ENCODE results near the gene VSIR. TPM values are rescaled to one million over a fixed set of nuclear protein-coding genes. Genes with fewer than 3 reads are reported as not detected.

VSIR gene
- total RNA-seq, 2 experiments from 2014 or later, result 86.2 to 91.4 TPM

- ATAC-seq (ENCODE audit: poor library complexity) (peak; percentile 37), DNase-seq (peak in 1 of 14 experiments; percentile 40)
- H3K27ac Mint-ChIP-seq, result peak overlapping the region; percentile 98
- H3K9me3 Mint-ChIP-seq, result no peaks in the 10 kb centered on the region
- no peaks in the 10 kb centered on the region for H3K36me3 Mint-ChIP-seq (ENCODE audit: low read depth)
- TF ChIP-seq CTCF (IDR thresholded peaks at IDR 0.05), result no peak
- no peaks in the 10 kb centered on the region for H3K27me3 Mint-ChIP-seq
- H3K4me1 Mint-ChIP-seq (ENCODE audit: low read depth), result peaks cover 73% of the 10 kb centered on the region
- Histone ChIP-seq H3K27ac (ENCODE audit: low read depth in 1 of 2, low read length in 2 of 2) (peak overlapping the region; percentile 74 to 90), H3K4me1 (ENCODE audit: insufficient read depth, low read length) (peaks cover 83% of the 10 kb centered on the region), H3K36me3 (ENCODE audit: insufficient read depth, low read length) (no peaks in the 10 kb centered on the region), H3K9me3 (ENCODE audit: control insufficient read depth in 1 of 2, insufficient read depth in 1 of 2, low read length in 2 of 2) (no peaks in the 10 kb centered on the region), H3K4me3 (ENCODE audit: low read length) (peak overlapping the region; percentile 39), H3K27me3 (ENCODE audit: control insufficient read depth in 1 of 2, insufficient read depth in 2 of 2, low read length in 2 of 2) (no peaks in the 10 kb centered on the region)
- ChIA-PET POLR2A (interaction anchor here (0.6 to 6.1 kb wide), 10 partner anchors 13 to 91 kb away, joined by 3 to 39 read pairs (median 6); partner anchors contain the start of gene VSIR), CTCF (interaction anchor here (1.1 to 2.6 kb wide), 4 partner anchors 11 to 182 kb away, joined by 3 to 10 read pairs (median 4); partner anchors contain the start of gene VSIR)
- peak overlapping the region; percentile 67 for H3K4me3 Mint-ChIP-seq
- intact Hi-C loops (cut with DNase I, micrococcal nuclease), result loop anchor here (5.0 kb wide), 2 partner anchors 58 to 397 kb away; partner anchors contain the start of genes SLC29A3 (in 1 of the 2) and VSIR (in 1 of the 2)
Observed at GRCh38 chr10:71714031-71714410, 59.3 kb downstream of the VSIR start.

GRCh38 chr10:71713135-71714030, 59.9 kb downstream of the VSIR start:
- H3K9me3 Mint-ChIP-seq, result no peaks in the 10 kb centered on the region
- intact Hi-C loops (cut with DNase I, micrococcal nuclease), result loop anchor here (5.0 kb wide), 2 partner anchors 59 to 396 kb away; partner anchors contain the start of genes SLC29A3 (in 1 of the 2) and VSIR (in 1 of the 2)
- H3K27ac Mint-ChIP-seq, result peak overlapping the region; percentile 98
- H3K9me3 ChIP-seq (ENCODE audit: control insufficient read depth in 1 of 2, insufficient read depth in 1 of 2, low read length in 2 of 2), result no peaks in the 10 kb centered on the region
- H3K4me3 ChIP-seq (ENCODE audit: low read length), result peak overlapping the region; percentile 39
- H3K36me3 Mint-ChIP-seq (ENCODE audit: low read depth), result no peaks in the 10 kb centered on the region
- ATAC-seq (ENCODE audit: poor library complexity) (peak; percentile 32), DNase-seq (peak in 5 of 14 experiments; percentile 17 to 64 (median 54))
- no peaks in the 10 kb centered on the region for H3K27me3 ChIP-seq (ENCODE audit: control insufficient read depth in 1 of 2, insufficient read depth in 2 of 2, low read length in 2 of 2)
- TF ChIP-seq CTCF (IDR thresholded peaks at IDR 0.05), result no peak
- no peaks in the 10 kb centered on the region for H3K36me3 ChIP-seq (ENCODE audit: insufficient read depth, low read length)
- peaks cover 83% of the 10 kb centered on the region for H3K4me1 ChIP-seq (ENCODE audit: insufficient read depth, low read length)
- H3K4me1 Mint-ChIP-seq (ENCODE audit: low read depth), result peaks cover 74% of the 10 kb centered on the region
- ChIA-PET POLR2A (interaction anchor here (0.9 to 6.1 kb wide), 13 partner anchors 14 to 59 kb away, joined by 3 to 39 read pairs (median 6); partner anchors contain the start of gene VSIR), CTCF (interaction anchor here (1.1 to 2.4 kb wide), 5 partner anchors 12 to 183 kb away, joined by 3 to 9 read pairs (median 3); partner anchors contain the start of gene VSIR)
- H3K27me3 Mint-ChIP-seq, result no peaks in the 10 kb centered on the region
- peak overlapping the region; percentile 74 to 90 for H3K27ac ChIP-seq (ENCODE audit: low read depth in 1 of 2, low read length in 2 of 2)
- peak overlapping the region; percentile 80 for H3K4me3 Mint-ChIP-seq

- TF ChIP-seq CTCF (IDR thresholded peaks at IDR 0.05), result no peak
- H3K4me1 ChIP-seq (ENCODE audit: insufficient read depth, low read length), result peaks cover 85% of the 10 kb centered on the region
- Mint-ChIP-seq H3K4me1 (ENCODE audit: low read depth) (peaks cover 80% of the 10 kb centered on the region), H3K4me3 (peak overlapping the region; percentile 80), H3K36me3 (ENCODE audit: low read depth) (no peaks in the 10 kb centered on the region), H3K9me3 (no peaks in the 10 kb centered on the region), H3K27ac (peak overlapping the region; percentile 98), H3K27me3 (no peaks in the 10 kb centered on the region)
- H3K36me3 ChIP-seq (ENCODE audit: insufficient read depth, low read length), result no peaks in the 10 kb centered on the region
- ATAC-seq (ENCODE audit: poor library complexity) (peak; percentile 49), DNase-seq (peak in 4 of 14 experiments; percentile 37 to 70 (median 58))
- intact Hi-C loops (cut with DNase I, micrococcal nuclease), result loop anchor here (5.0 kb wide), 2 partner anchors 60 to 395 kb away; partner anchors contain the start of genes SLC29A3 (in 1 of the 2) and VSIR (in 1 of the 2)
- no peaks in the 10 kb centered on the region for H3K27me3 ChIP-seq (ENCODE audit: control insufficient read depth in 1 of 2, insufficient read depth in 2 of 2, low read length in 2 of 2)
- POLR2A ChIA-PET, result interaction anchor here (1.0 to 6.1 kb wide), 12 partner anchors 14 to 60 kb away, joined by 3 to 39 read pairs (median 6); partner anchors contain the start of gene VSIR
- H3K27ac ChIP-seq (ENCODE audit: low read depth in 1 of 2, low read length in 2 of 2), result peak overlapping the region; percentile 74 to 90
- peak overlapping the region; percentile 39 for H3K4me3 ChIP-seq (ENCODE audit: low read length)
- H3K9me3 ChIP-seq (ENCODE audit: control insufficient read depth in 1 of 2, insufficient read depth in 1 of 2, low read length in 2 of 2), result no peaks in the 10 kb centered on the region
- CTCF ChIA-PET, result interaction anchor here (1.1 to 2.4 kb wide), 3 partner anchors 16 to 61 kb away, joined by 3 to 9 read pairs (median 4); partner anchors contain the start of gene VSIR
Observed at GRCh38 chr10:71712572-71713134, 60.7 kb downstream of the VSIR start.
